NCI-H748 (cell line): Measurements from ENCODE around the gene ARMC7.

Source experiments
- DNase-seq: peaks from one replicate; lab custom pipeline; 2025; ENCODE audit not compliant: unreplicated experiment; lab: John Stamatoyannopoulos, UW

Gene ARMC7

GRCh38 chr17:75098861-75099260, 10.9 kb upstream of the ARMC7 start:
- no peak for DNase-seq

- DNase-seq: no peak
These were observed 9.7 kb upstream of the ARMC7 start for GRCh38 chr17:75099881-75100595.

GRCh38 chr17:75102385-75102821, 7.4 kb upstream of the ARMC7 start:
- no peak for DNase-seq

- no peak for DNase-seq
These were observed 5.9 kb upstream of the ARMC7 start for GRCh38 chr17:75103601-75104554.

- DNase-seq: peak; percentile 87
These were observed 4.4 kb upstream of the ARMC7 start for GRCh38 chr17:75105126-75106080.

- DNase-seq: no peak
These were observed 1.6 kb upstream of the ARMC7 start for GRCh38 chr17:75108193-75108592.

GRCh38 chr17:75109046-75109406, 743 bp upstream of the ARMC7 start:
- peak; percentile 13 for DNase-seq

GRCh38 chr17:75110234-75110937, 617 bp downstream of the ARMC7 start:
- DNase-seq: no peak

GRCh38 chr17:75111777-75112335, 2.1 kb downstream of the ARMC7 start:
- DNase-seq: no peak

GRCh38 chr17:75113798-75114551, 4.2 kb downstream of the ARMC7 start:
- peak; percentile 75 for DNase-seq

GRCh38 chr17:75114552-75115314, 5.0 kb downstream of the ARMC7 start:
- DNase-seq: no peak

- no peak for DNase-seq
These were observed 5.8 kb downstream of the ARMC7 start for GRCh38 chr17:75115555-75115954.

GRCh38 chr17:75116737-75117136, 7.0 kb downstream of the ARMC7 start:
- DNase-seq: no peak

GRCh38 chr17:75118307-75118706, 8.5 kb downstream of the ARMC7 start:
- DNase-seq: no peak

- peak; percentile 17 for DNase-seq
These were observed 14.5 kb downstream of the ARMC7 start for GRCh38 chr17:75124041-75124818.

GRCh38 chr17:75124819-75125162, 15.0 kb downstream of the ARMC7 start:
- DNase-seq: no peak

GRCh38 chr17:75125984-75126383, 16.2 kb downstream of the ARMC7 start:
- DNase-seq: no peak

- no peak for DNase-seq
These were observed 17.2 kb downstream of the ARMC7 start for GRCh38 chr17:75126954-75127353.
